ENCODE results near the gene ZGPAT.

DNA sequence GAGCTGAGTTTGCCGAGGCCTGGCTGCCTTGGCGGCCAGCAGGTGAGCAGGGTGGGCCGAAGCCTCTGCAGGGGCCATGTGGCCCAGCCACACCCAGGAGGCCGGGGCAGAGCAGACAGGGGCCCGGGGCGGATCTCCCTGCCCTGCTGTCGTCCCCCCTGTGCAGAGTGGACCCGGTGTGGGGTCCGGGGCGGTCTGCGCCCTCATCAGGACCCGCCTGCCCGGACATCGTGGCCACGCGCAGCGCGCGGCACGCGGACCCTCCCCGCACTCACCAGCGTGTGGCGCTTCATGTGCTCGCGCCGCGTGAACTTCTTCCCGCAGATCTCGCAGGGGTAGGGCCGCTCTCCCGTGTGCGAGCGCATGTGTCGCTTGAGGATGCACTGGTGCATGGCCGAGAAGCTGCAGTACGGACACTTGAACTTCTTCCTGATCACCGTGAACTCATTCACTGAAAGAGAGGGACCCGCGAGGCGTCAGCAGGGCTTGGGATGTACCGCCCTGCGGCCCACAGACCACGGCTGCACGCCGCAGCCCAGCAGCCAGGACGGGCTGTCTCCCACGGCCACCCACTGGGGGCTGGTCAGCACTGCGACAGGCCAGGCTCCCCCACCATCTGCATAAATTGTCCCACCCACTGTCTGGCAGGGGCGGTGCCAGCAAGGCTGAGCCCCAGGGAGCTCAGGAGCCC is 44.7 kb downstream of the ZGPAT start:
- TF ChIP-seq NANOG (IDR thresholded peaks at IDR 0.05; ENCODE audit: insufficient read depth, low read depth, low read length, poor library complexity, severe bottlenecking) (no peak), POLR2AphosphoS5 (IDR thresholded peaks at IDR 0.05; ENCODE audit: low read depth, low read length) (no peak), MAFK (IDR thresholded peaks at IDR 0.05; ENCODE audit: low read depth, low read length) (no peak), CHD2 (IDR thresholded peaks at IDR 0.05; ENCODE audit: low read length) (no peak), EP300 (IDR thresholded peaks at IDR 0.05; ENCODE audit: borderline replicate concordance in 1 of 2, low read depth in 2 of 2, low read length in 2 of 2) (no peak), RBBP5 (IDR thresholded peaks at IDR 0.05; ENCODE audit: borderline replicate concordance, low read depth, low read length) (no peak), RAD21 (IDR thresholded peaks at IDR 0.05 in 1 of 2, conservative IDR thresholded peaks at IDR 0.05 in 1 of 2; ENCODE audit: low read depth in 2 of 2, low read length in 2 of 2) (no peak), EGR1 (IDR thresholded peaks at IDR 0.05; ENCODE audit: borderline replicate concordance, low read depth, low read length) (no peak)
- TF ChIP-seq, protein P1, sequence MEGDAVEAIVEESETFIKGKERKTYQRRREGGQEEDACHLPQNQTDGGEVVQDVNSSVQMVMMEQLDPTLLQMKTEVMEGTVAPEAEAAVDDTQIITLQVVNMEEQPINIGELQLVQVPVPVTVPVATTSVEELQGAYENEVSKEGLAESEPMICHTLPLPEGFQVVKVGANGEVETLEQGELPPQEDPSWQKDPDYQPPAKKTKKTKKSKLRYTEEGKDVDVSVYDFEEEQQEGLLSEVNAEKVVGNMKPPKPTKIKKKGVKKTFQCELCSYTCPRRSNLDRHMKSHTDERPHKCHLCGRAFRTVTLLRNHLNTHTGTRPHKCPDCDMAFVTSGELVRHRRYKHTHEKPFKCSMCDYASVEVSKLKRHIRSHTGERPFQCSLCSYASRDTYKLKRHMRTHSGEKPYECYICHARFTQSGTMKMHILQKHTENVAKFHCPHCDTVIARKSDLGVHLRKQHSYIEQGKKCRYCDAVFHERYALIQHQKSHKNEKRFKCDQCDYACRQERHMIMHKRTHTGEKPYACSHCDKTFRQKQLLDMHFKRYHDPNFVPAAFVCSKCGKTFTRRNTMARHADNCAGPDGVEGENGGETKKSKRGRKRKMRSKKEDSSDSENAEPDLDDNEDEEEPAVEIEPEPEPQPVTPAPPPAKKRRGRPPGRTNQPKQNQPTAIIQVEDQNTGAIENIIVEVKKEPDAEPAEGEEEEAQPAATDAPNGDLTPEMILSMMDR (IDR thresholded peaks at IDR 0.05; ENCODE audit: control extremely low read depth in 1 of 3, insufficient read depth in 1 of 3, low read depth in 1 of 3, low read length in 3 of 3): peak in 2 of 3 experiments; percentile 25 to 42; a peak in 2 of 4 replicates

Measured in H1 (cell line).